Parathyroid adenoma (tissue), 2 donors: ENCODE data around the gene UBE2Q1.

ENCODE experiments used
- H2AFZ ChIP-seq: fragments of 300-600 bp; sonication (generic); one replicate; pipeline ENCODE4 v1.7.0; 2017; ENCODE audit warnings: antibody characterized with exemption, mild to moderate bottlenecking
- H3K27ac ChIP-seq: fragments of 300-600 bp; sonication (generic); one replicate; pipeline ENCODE4 v1.7.0; 2017
- H3K27me3 ChIP-seq: fragments of 300-600 bp; sonication (generic); one replicate; pipeline ENCODE4 v1.7.0; 2017; ENCODE audit warnings: low read length; ENCODE audit not compliant: control insufficient read depth, insufficient read depth
- H3K36me3 ChIP-seq: fragments of 300-600 bp; sonication (generic); one replicate; pipeline ENCODE4 v1.7.0; 2017; ENCODE audit warnings: low read length; ENCODE audit not compliant: control insufficient read depth, insufficient read depth
- H3K4me1 ChIP-seq: fragments of 300-600 bp; sonication (generic); one replicate; pipeline ENCODE4 v1.7.0; 2017; ENCODE audit warnings: control low read depth
- H3K4me2 ChIP-seq: fragments of 300-600 bp; sonication (generic); one replicate; pipeline ENCODE4 v1.7.0; 2017; ENCODE audit warnings: low read length
- H3K4me3 ChIP-seq: fragments of 300-600 bp; sonication (generic); one replicate; pipeline ENCODE4 v1.7.0; 2017; ENCODE audit warnings: low read depth, low read length
- H3K79me2 ChIP-seq: fragments of 300-600 bp; sonication (generic); one replicate; pipeline ENCODE4 v1.7.0; 2017; ENCODE audit warnings: control low read depth
- H3K9ac ChIP-seq: fragments of 300-600 bp; sonication (generic); one replicate; pipeline ENCODE4 v1.7.0; 2017; ENCODE audit warnings: mild to moderate bottlenecking
- H3K9me3 ChIP-seq: fragments of 300-600 bp; sonication (generic); one replicate; pipeline ENCODE4 v1.7.0; 2017; ENCODE audit warnings: low read length; ENCODE audit not compliant: control insufficient read depth
- CTCF ChIP-seq: fragments of 300-600 bp; sonication (generic); IDR thresholded peaks from one replicate; pipeline ENCODE4 v1.7.0; 2017; ENCODE audit warnings: antibody characterized with exemption, mild to moderate bottlenecking
- donor health status: primary hyperparathyroidism.

Gene UBE2Q1

GRCh38 chr1:154579374-154579773 lies 20.9 kb upstream of the UBE2Q1 start:
- H3K9me3 ChIP-seq, result no peaks in the 10 kb centered on the region
- H3K27ac ChIP-seq, result no peak overlapping the region
- H3K36me3 ChIP-seq, result no peaks in the 10 kb centered on the region
- H3K4me1 ChIP-seq, result peaks cover 32% of the 10 kb centered on the region
- no peak overlapping the region for H3K4me2 ChIP-seq
- no peak overlapping the region for H3K4me3 ChIP-seq
- H3K9ac ChIP-seq, result no peak overlapping the region
- H3K79me2 ChIP-seq, result no peaks in the 10 kb centered on the region
- no peaks in the 10 kb centered on the region for H3K27me3 ChIP-seq
- H2AFZ ChIP-seq, result no peak overlapping the region
- TF ChIP-seq CTCF, result no peak

DNA sequence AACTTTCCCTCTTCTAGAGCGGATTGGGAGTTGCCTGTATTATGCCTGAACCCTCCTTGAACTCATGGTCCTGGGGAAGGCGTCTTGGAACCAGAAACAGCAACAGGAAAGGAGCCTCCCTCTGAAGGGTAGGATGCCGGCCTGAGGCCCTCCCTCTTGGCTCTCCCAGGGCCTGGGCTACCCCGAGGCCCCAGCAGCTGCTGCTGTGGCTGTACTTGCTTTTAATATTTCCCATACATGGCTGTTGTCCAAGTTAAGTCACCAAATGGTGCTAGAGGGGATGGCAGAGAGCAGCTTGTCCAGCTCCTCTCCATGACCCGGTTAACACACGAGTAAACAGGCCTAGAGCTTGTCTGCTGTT lies 19.6 kb upstream of the UBE2Q1 start:
- Histone ChIP-seq H3K36me3 (no peaks in the 10 kb centered on the region), H3K27me3 (no peaks in the 10 kb centered on the region), H3K4me2 (no peak overlapping the region), H3K4me1 (peaks cover 23% of the 10 kb centered on the region), H2AFZ (no peak overlapping the region), H3K79me2 (no peaks in the 10 kb centered on the region), H3K4me3 (no peak overlapping the region), H3K27ac (no peak overlapping the region), H3K9ac (no peak overlapping the region), H3K9me3 (no peaks in the 10 kb centered on the region)
- TF ChIP-seq CTCF, result no peak

- Histone ChIP-seq H3K9ac (no peak overlapping the region), H3K4me2 (no peak overlapping the region), H2AFZ (no peak overlapping the region), H3K79me2 (no peaks in the 10 kb centered on the region), H3K9me3 (no peaks in the 10 kb centered on the region), H3K27ac (no peak overlapping the region), H3K4me3 (no peak overlapping the region), H3K4me1 (peaks cover 20% of the 10 kb centered on the region), H3K27me3 (no peaks in the 10 kb centered on the region), H3K36me3 (no peaks in the 10 kb centered on the region)
- TF ChIP-seq CTCF, result no peak
Measured at GRCh38 chr1:154577346-154578057, 19.0 kb upstream of the UBE2Q1 start.

DNA sequence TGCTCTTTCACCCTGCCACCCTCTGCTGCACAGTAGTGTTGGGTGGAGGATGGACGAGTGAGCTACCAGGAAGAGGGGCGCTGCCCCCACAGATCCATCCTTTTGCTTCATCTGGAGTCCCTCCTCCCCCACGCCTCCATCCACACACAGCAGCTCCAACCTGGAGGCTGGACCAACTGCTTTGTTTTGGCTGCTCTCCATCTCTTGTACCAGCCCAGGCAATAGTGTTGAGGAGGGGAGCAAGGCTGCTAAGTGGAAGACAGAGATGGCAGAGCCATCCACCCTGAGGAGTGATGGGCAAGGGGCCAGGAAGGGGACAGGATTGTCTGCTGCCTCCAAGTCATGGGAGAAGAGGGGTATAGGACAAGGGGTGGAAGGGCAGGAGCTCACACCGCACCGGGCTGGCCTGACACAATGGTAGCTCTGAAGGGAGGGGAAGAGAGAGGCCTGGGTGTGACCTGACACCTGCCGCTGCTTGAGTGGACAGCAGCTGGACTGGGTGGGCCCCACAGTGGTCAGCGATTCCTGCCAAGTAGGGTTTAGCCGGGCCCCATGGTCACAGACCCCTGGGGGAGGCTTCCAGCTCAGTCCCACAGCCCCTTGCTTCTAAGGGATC lies 17.6 kb upstream of the UBE2Q1 start:
- H3K79me2 ChIP-seq, result no peaks in the 10 kb centered on the region
- H3K9me3 ChIP-seq, result no peaks in the 10 kb centered on the region
- H3K27ac ChIP-seq, result no peak overlapping the region
- no peaks in the 10 kb centered on the region for H3K36me3 ChIP-seq
- no peaks in the 10 kb centered on the region for H3K27me3 ChIP-seq
- peaks cover 10% of the 10 kb centered on the region for H3K4me1 ChIP-seq
- H3K4me2 ChIP-seq, result no peak overlapping the region
- no peak overlapping the region for H3K9ac ChIP-seq
- no peak for TF ChIP-seq CTCF
- H2AFZ ChIP-seq, result no peak overlapping the region
- H3K4me3 ChIP-seq, result no peak overlapping the region
